Vagina (tissue), 2 donors: ENCODE data around the gene SCAPER. TPM values are rescaled to one million over a fixed set of nuclear protein-coding genes. Genes with fewer than 3 reads are reported as not detected.

Source experiments
- DNase-seq, 2 donors: peaks; one replicate each; pipeline ENCODE4 v3.0.0-alpha.2; 2017; ENCODE audit errors: extremely low spot score in 2 of 2
- H3K27ac ChIP-seq: fragments of 200-600 bp; sonication (generic); one replicate; pipeline ENCODE4 v1.5.1; 2019
- H3K27me3 ChIP-seq: fragments of 200-600 bp; sonication (generic); one replicate; pipeline ENCODE4 v1.5.1; 2019
- H3K36me3 ChIP-seq, 2 donors: fragments of 200-600 bp; sonication (generic); one replicate each; pipeline ENCODE4 v1.5.1; 2017 to 2019
- H3K4me1 ChIP-seq: fragments of 200-600 bp; sonication (generic); one replicate; pipeline ENCODE4 v1.5.1; 2019
- H3K4me3 ChIP-seq, 2 donors: fragments of 200-600 bp; sonication (generic); 1 replicate in 1 of 2; 2 replicates in 1 of 2; pipeline ENCODE4 v1.5.1; 2016 to 2019
- H3K9me3 ChIP-seq: fragments of 200-600 bp; sonication (generic); one replicate; pipeline ENCODE4 v1.5.1; 2019
- CTCF ChIP-seq, 3 experiments: fragments of 450-650 bp in 2 of 3; fragments of 200-600 bp in 1 of 3; sonication (generic) in 1 of 3; IDR thresholded peaks; one replicate each; pipeline ENCODE4 v1.5.1; 2017 to 2019; ENCODE audit warnings: antibody characterized with exemption in 3 of 3, mild to moderate bottlenecking in 2 of 3, moderate library complexity in 2 of 3
- POLR2A ChIP-seq, 2 donors: fragments of 450-650 bp; IDR thresholded peaks; one replicate each; pipeline ENCODE4 v1.6.1; 2017; ENCODE audit warnings: antibody characterized with exemption in 2 of 2, mild to moderate bottlenecking in 2 of 2, moderate library complexity in 2 of 2
- POLR2AphosphoS5 ChIP-seq, 2 donors: sonication (generic); formaldehyde crosslinking; IDR thresholded peaks; one replicate each; pipeline ENCODE4 v1.9.0; 2017; ENCODE audit warnings: antibody characterized with exemption in 2 of 2, mild to moderate bottlenecking in 2 of 2, low read depth in 1 of 2; ENCODE audit not compliant: insufficient read depth in 1 of 2
- intact Hi-C: fragments of 100-400 bp; cut with DNase I; formaldehyde crosslinking; loops from one replicate; pipeline ENCODE4 v1.15.1; 2023
- total RNA-seq: library from RNA; depleted of rRNA; stranded (reverse); fragments of >200 nt; gene quantifications from one replicate; pipeline ENCODE4 v1.2.3, GENCODE V29; 2016

SCAPER gene
- total RNA-seq, 1 donor from 2014 or later = 51.3 TPM

GRCh38 chr15:76637166-76637565 is 268.0 kb downstream of the SCAPER start:
- Histone ChIP-seq H3K4me3 (no peak overlapping the region), H3K9me3 (no peaks in the 10 kb centered on the region), H3K36me3 (no peaks in the 10 kb centered on the region), H3K27ac (no peak overlapping the region), H3K4me1 (no peaks in the 10 kb centered on the region), H3K27me3 (no peaks in the 10 kb centered on the region)
- intact Hi-C loops = no loop called here
- TF ChIP-seq POLR2A (IDR thresholded peaks at IDR 0.05) (no peak), POLR2AphosphoS5 (IDR thresholded peaks at IDR 0.05; ENCODE audit: insufficient read depth in 1 of 2, low read depth in 1 of 2) (no peak), CTCF (IDR thresholded peaks at IDR 0.05) (no peak)
- no peak for DNase-seq

- Histone ChIP-seq H3K27me3 (no peaks in the 10 kb centered on the region), H3K9me3 (no peaks in the 10 kb centered on the region), H3K4me1 (no peaks in the 10 kb centered on the region), H3K27ac (no peak overlapping the region), H3K36me3 (no peaks in the 10 kb centered on the region), H3K4me3 (no peak overlapping the region)
- intact Hi-C loops = no loop called here
- no peak for DNase-seq
- TF ChIP-seq POLR2A (IDR thresholded peaks at IDR 0.05) (no peak), CTCF (IDR thresholded peaks at IDR 0.05) (no peak), POLR2AphosphoS5 (IDR thresholded peaks at IDR 0.05; ENCODE audit: insufficient read depth in 1 of 2, low read depth in 1 of 2) (no peak)
Observed at GRCh38 chr15:76636059-76636458, 269.1 kb downstream of the SCAPER start.

- intact Hi-C loops = no loop called here
- TF ChIP-seq CTCF (IDR thresholded peaks at IDR 0.05) (no peak), POLR2AphosphoS5 (IDR thresholded peaks at IDR 0.05; ENCODE audit: insufficient read depth in 1 of 2, low read depth in 1 of 2) (no peak), POLR2A (IDR thresholded peaks at IDR 0.05) (no peak)
Observed at GRCh38 chr15:76626611-76627010, 278.5 kb downstream of the SCAPER start.

GRCh38 chr15:76625267-76625666 is 279.9 kb downstream of the SCAPER start:
- intact Hi-C loops = no loop called here
- no peak overlapping the region for H3K27ac ChIP-seq
- no peaks in the 10 kb centered on the region for H3K9me3 ChIP-seq
- H3K27me3 ChIP-seq = no peaks in the 10 kb centered on the region
- DNase-seq = no peak
- TF ChIP-seq POLR2A (IDR thresholded peaks at IDR 0.05) = no peak
- TF ChIP-seq CTCF (IDR thresholded peaks at IDR 0.05) = no peak
- no peak for TF ChIP-seq POLR2AphosphoS5 (IDR thresholded peaks at IDR 0.05; ENCODE audit: insufficient read depth in 1 of 2, low read depth in 1 of 2)
- H3K36me3 ChIP-seq = no peaks in the 10 kb centered on the region
- no peaks in the 10 kb centered on the region for H3K4me1 ChIP-seq
- no peak overlapping the region for H3K4me3 ChIP-seq

More at GRCh38 chr15:76626611-76627010, 278.5 kb downstream of the SCAPER start:
- H3K4me3 ChIP-seq = no peak overlapping the region
- no peaks in the 10 kb centered on the region for H3K9me3 ChIP-seq
- no peaks in the 10 kb centered on the region for H3K36me3 ChIP-seq
- H3K27me3 ChIP-seq = no peaks in the 10 kb centered on the region
- H3K27ac ChIP-seq = no peak overlapping the region
- no peaks in the 10 kb centered on the region for H3K4me1 ChIP-seq
- no peak for DNase-seq

- TF ChIP-seq CTCF (IDR thresholded peaks at IDR 0.05) = no peak
- no peak for TF ChIP-seq POLR2AphosphoS5 (IDR thresholded peaks at IDR 0.05; ENCODE audit: insufficient read depth in 1 of 2, low read depth in 1 of 2)
- TF ChIP-seq POLR2A (IDR thresholded peaks at IDR 0.05) = no peak
- peaks cover 0 to 9% of the 10 kb centered on the region in 2 donors for H3K36me3 ChIP-seq
- H3K4me1 ChIP-seq = no peaks in the 10 kb centered on the region
- H3K4me3 ChIP-seq = no peak overlapping the region
- no peak for DNase-seq
- intact Hi-C loops = no loop called here
- peaks cover 4% of the 10 kb centered on the region for H3K9me3 ChIP-seq
- no peaks in the 10 kb centered on the region for H3K27me3 ChIP-seq
- no peak overlapping the region for H3K27ac ChIP-seq
Observed at GRCh38 chr15:76614725-76615124, 290.4 kb downstream of the SCAPER start.
